Effector memory CD4-positive, alpha-beta T cell (primary cell): ENCODE measurements around the gene TSPO.
"Not testable (repeated sequence)": the region's sequence is repeated elsewhere in the genome, so short reads cannot be mapped to it uniquely, and the experiment has no call there.

ENCODE experiments used
- DNase-seq, 3 donors: peaks; one replicate each; pipeline ENCODE4 v3.0.0-alpha.2; 2020
- H3K27ac ChIP-seq: 2 replicates; pipeline ENCODE4 v1.7.0; 2013; ENCODE audit warnings: mild to moderate bottlenecking, low read length, moderate library complexity; ENCODE audit not compliant: insufficient read depth, poor library complexity, severe bottlenecking
- H3K27me3 ChIP-seq: replicated peaks from 2 replicates; pipeline ENCODE4 v1.7.0; 2013; ENCODE audit warnings: mild to moderate bottlenecking, low read length; ENCODE audit not compliant: insufficient read depth, control insufficient read depth, poor library complexity, severe bottlenecking
- H3K36me3 ChIP-seq: 2 replicates; pipeline ENCODE4 v1.7.0; 2013; ENCODE audit warnings: mild to moderate bottlenecking, low read length, moderate library complexity; ENCODE audit not compliant: control insufficient read depth, insufficient read depth
- H3K4me1 ChIP-seq: 2 replicates; pipeline ENCODE4 v1.7.0; 2013; ENCODE audit warnings: low read length, mild to moderate bottlenecking; ENCODE audit not compliant: control insufficient read depth, insufficient read depth, poor library complexity, severe bottlenecking
- H3K4me3 ChIP-seq: 2 replicates; pipeline ENCODE4 v1.7.0; 2013; ENCODE audit warnings: low read length, low read depth, mild to moderate bottlenecking; ENCODE audit not compliant: insufficient read depth, poor library complexity, severe bottlenecking
- H3K9me3 ChIP-seq: 2 replicates; pipeline ENCODE4 v1.7.0; 2013; ENCODE audit warnings: mild to moderate bottlenecking, low read length, moderate library complexity; ENCODE audit not compliant: control insufficient read depth

Gene TSPO

GRCh38 chr22:43131773-43132501 lies 19.4 kb upstream of the TSPO start:
- H3K36me3 ChIP-seq: peaks cover 14% of the 10 kb centered on the region
- DNase-seq: no peak

GRCh38 chr22:43133401-43133800 lies 18.0 kb upstream of the TSPO start:
- H3K36me3 ChIP-seq: peaks cover 18% of the 10 kb centered on the region
- H3K9me3 ChIP-seq: no peaks in the 10 kb centered on the region
- no peak for DNase-seq
- H3K4me3 ChIP-seq: no peak overlapping the region
- no peak overlapping the region for H3K27ac ChIP-seq
- no peaks in the 10 kb centered on the region for H3K4me1 ChIP-seq
- no peaks in the 10 kb centered on the region for H3K27me3 ChIP-seq

More at GRCh38 chr22:43131773-43132501, 19.4 kb upstream of the TSPO start:
- Histone ChIP-seq H3K27me3 (no peaks in the 10 kb centered on the region), H3K4me1 (no peaks in the 10 kb centered on the region), H3K4me3 (no peak overlapping the region), H3K9me3 (no peaks in the 10 kb centered on the region), H3K27ac (no peak overlapping the region)

- Histone ChIP-seq H3K9me3 (no peaks in the 10 kb centered on the region), H3K4me3 (no peak overlapping the region), H3K4me1 (no peaks in the 10 kb centered on the region), H3K27me3 (no peaks in the 10 kb centered on the region), H3K27ac (no peak overlapping the region), H3K36me3 (peaks cover 18% of the 10 kb centered on the region)
- DNase-seq: no peak
Measured at GRCh38 chr22:43134553-43134952, 16.8 kb upstream of the TSPO start.

- Histone ChIP-seq H3K4me3 (no peak overlapping the region), H3K9me3 (no peaks in the 10 kb centered on the region), H3K36me3 (peaks cover 20% of the 10 kb centered on the region), H3K27ac (no peak overlapping the region), H3K4me1 (no peaks in the 10 kb centered on the region), H3K27me3 (no peaks in the 10 kb centered on the region)
- no peak for DNase-seq
Measured at GRCh38 chr22:43135565-43135964, 15.8 kb upstream of the TSPO start.

GRCh38 chr22:43136255-43136654 lies 15.1 kb upstream of the TSPO start:
- no peaks in the 10 kb centered on the region for H3K27me3 ChIP-seq
- no peak for DNase-seq
- H3K9me3 ChIP-seq: no peaks in the 10 kb centered on the region
- H3K4me1 ChIP-seq: no peaks in the 10 kb centered on the region
- H3K27ac ChIP-seq: no peak overlapping the region
- no peak overlapping the region for H3K4me3 ChIP-seq
- H3K36me3 ChIP-seq: peaks cover 22% of the 10 kb centered on the region

GRCh38 chr22:43136801-43137200 lies 14.6 kb upstream of the TSPO start:
- H3K27ac ChIP-seq: no peak overlapping the region
- no peak overlapping the region for H3K4me3 ChIP-seq
- no peaks in the 10 kb centered on the region for H3K4me1 ChIP-seq
- peaks cover 22% of the 10 kb centered on the region for H3K36me3 ChIP-seq
- H3K27me3 ChIP-seq: no peaks in the 10 kb centered on the region
- no peak for DNase-seq
- no peaks in the 10 kb centered on the region for H3K9me3 ChIP-seq

- Histone ChIP-seq H3K27me3 (no peaks in the 10 kb centered on the region), H3K4me1 (peaks cover 4% of the 10 kb centered on the region), H3K4me3 (peak within 1 kb of the TSS; percentile 77), H3K36me3 (peaks cover 4% of the 10 kb centered on the region), H3K9me3 (no peaks in the 10 kb centered on the region), H3K27ac (peak within 1 kb of the TSS; percentile 79)
- peak; percentile 57 to 75 (median 65) for DNase-seq
Measured at GRCh38 chr22:43142880-43143562, 8.3 kb upstream of the TSPO start, which contains the start of gene MCAT. Gene MCAT (minus strand): TSS chr22:43143398. CDS start chr22:43143348, 50 bp downstream.

- H3K4me3 ChIP-seq: no peak overlapping the region
- H3K27ac ChIP-seq: no peak overlapping the region
- H3K36me3 ChIP-seq: peaks cover 4% of the 10 kb centered on the region
- peaks cover 4% of the 10 kb centered on the region for H3K4me1 ChIP-seq
- H3K27me3 ChIP-seq: no peaks in the 10 kb centered on the region
- no peak for DNase-seq
- H3K9me3 ChIP-seq: no peaks in the 10 kb centered on the region
Measured at GRCh38 chr22:43144949-43145348, 6.4 kb upstream of the TSPO start.

GRCh38 chr22:43145371-43145770 lies 6.0 kb upstream of the TSPO start:
- H3K9me3 ChIP-seq, H3K36me3 ChIP-seq, H3K4me3 ChIP-seq, H3K27ac ChIP-seq, DNase-seq, H3K4me1 ChIP-seq, H3K27me3 ChIP-seq: not testable (repeated sequence)

- peaks cover 11% of the 10 kb centered on the region for H3K4me1 ChIP-seq
- not testable (repeated sequence) for H3K27me3 ChIP-seq, H3K4me3 ChIP-seq, H3K27ac ChIP-seq, H3K9me3 ChIP-seq, DNase-seq, H3K36me3 ChIP-seq
Measured at GRCh38 chr22:43146332-43146731, 5.0 kb upstream of the TSPO start.
